OCI-LY1 (cell line): ENCODE data around the gene SDK1.

Experiments used
- EZH2 ChIP-seq: fragments of 200-600 bp; sonication (generic), shearing (Covaris generic); IDR thresholded peaks from 2 replicates; pipeline ENCODE4 v1.8.0; 2017; ENCODE audit warnings: borderline replicate concordance, mixed run types, mild to moderate bottlenecking, antibody characterized with exemption, low read length, moderate library complexity, mixed read lengths
- TF ChIP-seq, protein P1 (sequence below): fragments of 200-600 bp; sonication (generic), shearing (Covaris generic); IDR thresholded peaks from 2 replicates; pipeline ENCODE4 v1.5.1; 2017; ENCODE audit warnings: mild to moderate bottlenecking, antibody characterized with exemption, low read length, moderate library complexity, mixed read lengths

DNA sequence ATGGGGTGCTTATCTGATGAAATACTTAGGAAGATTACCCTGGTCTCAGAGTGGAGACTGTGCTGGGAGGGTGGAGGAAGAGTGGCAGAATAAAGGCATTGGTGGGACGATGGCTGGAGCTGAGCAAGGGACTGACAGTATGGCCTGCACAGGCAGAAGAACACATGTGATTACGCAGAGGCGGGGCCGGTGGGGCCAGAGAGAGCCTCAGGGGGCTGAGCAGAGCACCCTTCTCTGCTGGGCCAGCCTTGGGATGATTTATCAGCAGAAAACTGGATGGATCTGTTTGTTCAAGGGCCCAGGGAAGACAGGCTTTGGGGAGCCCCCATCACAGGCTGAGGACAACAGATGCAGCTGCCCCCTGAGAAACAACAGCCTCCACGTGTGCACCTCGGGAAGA is 272.1 kb downstream of the SDK1 start:
- TF ChIP-seq, protein P1, sequence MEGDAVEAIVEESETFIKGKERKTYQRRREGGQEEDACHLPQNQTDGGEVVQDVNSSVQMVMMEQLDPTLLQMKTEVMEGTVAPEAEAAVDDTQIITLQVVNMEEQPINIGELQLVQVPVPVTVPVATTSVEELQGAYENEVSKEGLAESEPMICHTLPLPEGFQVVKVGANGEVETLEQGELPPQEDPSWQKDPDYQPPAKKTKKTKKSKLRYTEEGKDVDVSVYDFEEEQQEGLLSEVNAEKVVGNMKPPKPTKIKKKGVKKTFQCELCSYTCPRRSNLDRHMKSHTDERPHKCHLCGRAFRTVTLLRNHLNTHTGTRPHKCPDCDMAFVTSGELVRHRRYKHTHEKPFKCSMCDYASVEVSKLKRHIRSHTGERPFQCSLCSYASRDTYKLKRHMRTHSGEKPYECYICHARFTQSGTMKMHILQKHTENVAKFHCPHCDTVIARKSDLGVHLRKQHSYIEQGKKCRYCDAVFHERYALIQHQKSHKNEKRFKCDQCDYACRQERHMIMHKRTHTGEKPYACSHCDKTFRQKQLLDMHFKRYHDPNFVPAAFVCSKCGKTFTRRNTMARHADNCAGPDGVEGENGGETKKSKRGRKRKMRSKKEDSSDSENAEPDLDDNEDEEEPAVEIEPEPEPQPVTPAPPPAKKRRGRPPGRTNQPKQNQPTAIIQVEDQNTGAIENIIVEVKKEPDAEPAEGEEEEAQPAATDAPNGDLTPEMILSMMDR = no peak
- no peak for TF ChIP-seq EZH2
